Osteocyte (in vitro differentiated cells): ENCODE measurements around the gene DLAT. TPM values are rescaled to one million over a fixed set of nuclear protein-coding genes. Genes with fewer than 3 reads are reported as not detected.
A peak's percentile ranks its signal among the peaks of the same experiment; 100 is the strongest.
"Not testable (repeated sequence)": the region's sequence is repeated elsewhere in the genome, so short reads cannot be mapped to it uniquely, and the experiment has no call there.

ENCODE experiments used
- DNase-seq: peaks from one replicate; pipeline ENCODE4 v3.0.0; 2021; ENCODE audit warnings: mixed read lengths; ENCODE audit not compliant: unreplicated experiment; ENCODE audit errors: extremely low spot score
- H3K27ac Mint-ChIP-seq: one replicate; pipeline ENCODE4 v1.8.0; 2021; ENCODE audit warnings: mild to moderate bottlenecking, mixed read lengths; ENCODE audit not compliant: unreplicated experiment
- H3K27me3 Mint-ChIP-seq: one replicate; pipeline ENCODE4 v1.8.0; 2021; ENCODE audit warnings: mixed read lengths; ENCODE audit not compliant: unreplicated experiment
- H3K36me3 Mint-ChIP-seq: one replicate; pipeline ENCODE4 v1.8.0; 2021; ENCODE audit warnings: mixed read lengths; ENCODE audit not compliant: unreplicated experiment
- H3K4me1 Mint-ChIP-seq: one replicate; pipeline ENCODE4 v1.8.0; 2021; ENCODE audit warnings: mixed read lengths; ENCODE audit not compliant: unreplicated experiment
- H3K4me3 Mint-ChIP-seq: one replicate; pipeline ENCODE4 v1.8.0; 2021; ENCODE audit warnings: mild to moderate bottlenecking, moderate library complexity, mixed read lengths; ENCODE audit not compliant: unreplicated experiment
- H3K9me3 Mint-ChIP-seq: one replicate; pipeline ENCODE4 v1.8.0; 2021; ENCODE audit warnings: mixed read lengths; ENCODE audit not compliant: unreplicated experiment
- CTCF ChIP-seq: fragments of 200-600 bp; sonication (generic); IDR thresholded peaks from 2 replicates; pipeline ENCODE4 v1.5.0; 2021; ENCODE audit warnings: antibody characterized with exemption, mild to moderate bottlenecking, moderate library complexity
- total RNA-seq: library from RNA; stranded (reverse); gene quantifications from 2 replicates; pipeline ENCODE4 v1.2.1, GENCODE V29; 2021

DLAT gene
- total RNA-seq, 1 donor from 2014 or later, result 26.4 TPM

GRCh38 chr11:112004389-112004788, 20.8 kb upstream of the DLAT start:
- peak; percentile 15 for TF ChIP-seq CTCF
- DNase-seq, result no peak
- Mint-ChIP-seq H3K4me3 (no peak overlapping the region), H3K27ac (no peak overlapping the region), H3K27me3 (no peaks in the 10 kb centered on the region), H3K36me3 (peaks cover 14% of the 10 kb centered on the region), H3K9me3 (peaks cover 20% of the 10 kb centered on the region), H3K4me1 (no peaks in the 10 kb centered on the region)

GRCh38 chr11:112005422-112006094, 19.6 kb upstream of the DLAT start:
- no peak overlapping the region for H3K27ac Mint-ChIP-seq
- no peaks in the 10 kb centered on the region for H3K27me3 Mint-ChIP-seq
- no peak overlapping the region for H3K4me3 Mint-ChIP-seq
- H3K4me1 Mint-ChIP-seq, result no peaks in the 10 kb centered on the region
- H3K9me3 Mint-ChIP-seq, result peaks cover 20% of the 10 kb centered on the region
- H3K36me3 Mint-ChIP-seq, result peaks cover 11% of the 10 kb centered on the region
- no peak for TF ChIP-seq CTCF
- no peak for DNase-seq

GRCh38 chr11:112006095-112006441, 19.1 kb upstream of the DLAT start:
- H3K4me1 Mint-ChIP-seq, H3K36me3 Mint-ChIP-seq, H3K4me3 Mint-ChIP-seq, DNase-seq, H3K27me3 Mint-ChIP-seq, H3K27ac Mint-ChIP-seq: not testable (repeated sequence)
- H3K9me3 Mint-ChIP-seq, result peaks cover 20% of the 10 kb centered on the region

GRCh38 chr11:112011451-112011850, 13.8 kb upstream of the DLAT start:
- not testable (repeated sequence) for H3K4me1 Mint-ChIP-seq, DNase-seq, H3K27ac Mint-ChIP-seq, H3K4me3 Mint-ChIP-seq, H3K27me3 Mint-ChIP-seq, H3K36me3 Mint-ChIP-seq
- peaks cover 20% of the 10 kb centered on the region for H3K9me3 Mint-ChIP-seq

GRCh38 chr11:112012874-112013273, 12.3 kb upstream of the DLAT start:
- Mint-ChIP-seq H3K36me3 (peaks cover 5% of the 10 kb centered on the region), H3K27me3 (no peaks in the 10 kb centered on the region), H3K4me1 (no peaks in the 10 kb centered on the region), H3K4me3 (no peak overlapping the region), H3K9me3 (peaks cover 11% of the 10 kb centered on the region), H3K27ac (no peak overlapping the region)
- TF ChIP-seq CTCF, result no peak
- no peak for DNase-seq

- no peak for DNase-seq
- H3K36me3 Mint-ChIP-seq, result peaks cover 8% of the 10 kb centered on the region
- H3K27me3 Mint-ChIP-seq, result no peaks in the 10 kb centered on the region
- no peak overlapping the region for H3K27ac Mint-ChIP-seq
- no peak overlapping the region for H3K4me3 Mint-ChIP-seq
- TF ChIP-seq CTCF, result no peak
- peaks cover 5% of the 10 kb centered on the region for H3K9me3 Mint-ChIP-seq
- H3K4me1 Mint-ChIP-seq, result no peaks in the 10 kb centered on the region
These were observed 11.6 kb upstream of the DLAT start for GRCh38 chr11:112013497-112014164.
